MM.1S (cell line): ENCODE measurements around the gene SETBP1.

ENCODE experiments used
- DNase-seq: peaks from one replicate; pipeline ENCODE4 v3.0.0-alpha.2; 2015
- H2AFZ ChIP-seq: fragments of 300-600 bp; sonication (generic); 2 replicates; pipeline ENCODE4 v1.6.0; 2016; ENCODE audit warnings: antibody characterized with exemption, low read length
- H3F3A ChIP-seq: fragments of 300-600 bp; sonication (generic); 2 replicates; pipeline ENCODE4 v1.6.1; 2016; ENCODE audit warnings: mild to moderate bottlenecking, antibody characterized with exemption, low read length, moderate library complexity, mixed read lengths; ENCODE audit not compliant: insufficient read depth
- H3K27ac ChIP-seq: fragments of 300-600 bp; sonication (generic); 2 replicates; pipeline ENCODE4 v1.5.1; 2016; ENCODE audit warnings: mild to moderate bottlenecking, low read length
- H3K27me3 ChIP-seq: fragments of 300-600 bp; sonication (generic); replicated peaks from 2 replicates; pipeline ENCODE4 v1.6.0; 2016; ENCODE audit warnings: low read length; ENCODE audit not compliant: insufficient read depth
- H3K36me3 ChIP-seq: fragments of 300-600 bp; sonication (generic); replicated peaks from 2 replicates; pipeline ENCODE4 v1.6.1; 2016; ENCODE audit warnings: mild to moderate bottlenecking, low read length, mixed read lengths; ENCODE audit not compliant: insufficient read depth
- H3K4me1 ChIP-seq: fragments of 300-600 bp; sonication (generic); 2 replicates; pipeline ENCODE4 v1.6.1; 2016; ENCODE audit warnings: low read length, mixed read lengths
- H3K4me2 ChIP-seq: fragments of 300-600 bp; sonication (generic); 2 replicates; pipeline ENCODE4 v1.6.0; 2016; ENCODE audit warnings: low read depth, low read length
- H3K4me3 ChIP-seq: fragments of 300-600 bp; sonication (generic); 2 replicates; pipeline ENCODE4 v1.5.1; 2016; ENCODE audit warnings: low read length, mixed read lengths
- H3K79me2 ChIP-seq: fragments of 300-600 bp; sonication (generic); 2 replicates; pipeline ENCODE4 v1.6.1; 2016; ENCODE audit warnings: mixed run types, low read length, mixed read lengths
- H3K9ac ChIP-seq: fragments of 300-600 bp; sonication (generic); 2 replicates; pipeline ENCODE4 v1.6.1; 2016; ENCODE audit warnings: low read length, mixed read lengths
- H3K9me2 ChIP-seq: fragments of 300-600 bp; sonication (generic); replicated peaks from 2 replicates; pipeline ENCODE4 v1.6.1; 2016; ENCODE audit warnings: mild to moderate bottlenecking, low read length, mixed read lengths; ENCODE audit not compliant: insufficient read depth
- H3K9me3 ChIP-seq: fragments of 300-600 bp; sonication (generic); replicated peaks from 2 replicates; pipeline ENCODE4 v1.6.1; 2016; ENCODE audit warnings: mild to moderate bottlenecking, low read length, mixed read lengths; ENCODE audit not compliant: insufficient read depth
- H4K20me1 ChIP-seq: fragments of 300-600 bp; sonication (generic); 2 replicates; pipeline ENCODE4 v1.6.1; 2016; ENCODE audit warnings: mild to moderate bottlenecking, low read length, moderate library complexity, mixed read lengths; ENCODE audit not compliant: insufficient read depth
- CTCF ChIP-seq: fragments of 300-600 bp; sonication (generic); IDR thresholded peaks from 2 replicates; pipeline ENCODE4 v1.5.1; 2016; ENCODE audit warnings: antibody characterized with exemption, low read length, mixed read lengths
- EZH2 ChIP-seq: fragments of 300-600 bp; sonication (generic); optimal IDR thresholded peaks from 2 replicates; pipeline ENCODE3; 2017; ENCODE audit warnings: low read depth, mild to moderate bottlenecking, antibody characterized with exemption, low read length, mixed read lengths
- EZH2phosphoT487 ChIP-seq: fragments of 300-600 bp; sonication (generic); IDR thresholded peaks from 2 replicates; pipeline ENCODE4 v1.6.1; 2018; ENCODE audit warnings: antibody characterized with exemption, low read length

The SETBP1 gene

GRCh38 chr18:44943311-44943881, 262.7 kb downstream of the SETBP1 start:
- no peak for DNase-seq
- Histone ChIP-seq H4K20me1 (no peaks in the 10 kb centered on the region; the same call in 1 of the 2 replicates), H3K9me2 (no peaks in the 10 kb centered on the region), H2AFZ (no peak overlapping the region), H3K9me3 (no peaks in the 10 kb centered on the region), H3F3A (no peaks in the 10 kb centered on the region), H3K4me2 (no peak overlapping the region), H3K9ac (no peak overlapping the region), H3K27ac (no peak overlapping the region), H3K4me1 (no peaks in the 10 kb centered on the region), H3K27me3 (no peaks in the 10 kb centered on the region), H3K36me3 (no peaks in the 10 kb centered on the region), H3K4me3 (no peak overlapping the region), H3K79me2 (peaks cover 79% of the 10 kb centered on the region)
- TF ChIP-seq EZH2phosphoT487: no peak
- no peak for TF ChIP-seq CTCF
- TF ChIP-seq EZH2: no peak

- Histone ChIP-seq H3K9me3 (no peaks in the 10 kb centered on the region), H3K4me1 (no peaks in the 10 kb centered on the region), H3K36me3 (no peaks in the 10 kb centered on the region), H3F3A (no peaks in the 10 kb centered on the region), H3K9me2 (no peaks in the 10 kb centered on the region), H3K27me3 (no peaks in the 10 kb centered on the region), H2AFZ (no peak overlapping the region), H3K27ac (no peak overlapping the region), H3K9ac (no peak overlapping the region), H4K20me1 (no peaks in the 10 kb centered on the region; the same call in 1 of the 2 replicates), H3K4me3 (no peak overlapping the region), H3K4me2 (no peak overlapping the region), H3K79me2 (peaks cover 69% of the 10 kb centered on the region)
- no peak for DNase-seq
- TF ChIP-seq CTCF: no peak
- no peak for TF ChIP-seq EZH2
- TF ChIP-seq EZH2phosphoT487: no peak
Measured at GRCh38 chr18:44944461-44944860, 263.8 kb downstream of the SETBP1 start.

- H3F3A ChIP-seq: no peaks in the 10 kb centered on the region
- no peaks in the 10 kb centered on the region for H3K9me3 ChIP-seq
- TF ChIP-seq CTCF (no peak), EZH2 (no peak), EZH2phosphoT487 (no peak)
- H3K9me2 ChIP-seq: no peaks in the 10 kb centered on the region
- no peaks in the 10 kb centered on the region for H3K27me3 ChIP-seq
- H3K36me3 ChIP-seq: peaks cover 8% of the 10 kb centered on the region; the same call in 1 of the 2 replicates
- no peak for DNase-seq
- H3K9ac ChIP-seq: no peak overlapping the region
- no peak overlapping the region for H2AFZ ChIP-seq
- peaks cover 55% of the 10 kb centered on the region for H3K79me2 ChIP-seq
- H4K20me1 ChIP-seq: no peaks in the 10 kb centered on the region; the same call in 1 of the 2 replicates
- no peak overlapping the region for H3K4me3 ChIP-seq
- H3K4me2 ChIP-seq: no peak overlapping the region
- H3K27ac ChIP-seq: no peak overlapping the region
- H3K4me1 ChIP-seq: no peaks in the 10 kb centered on the region
Measured at GRCh38 chr18:44945888-44946401, 265.3 kb downstream of the SETBP1 start.
